Measurements from ENCODE around the gene DNM2. TPM values are rescaled to one million over a fixed set of nuclear protein-coding genes. Genes with fewer than 3 reads are reported as not detected.
A peak's percentile ranks its signal among the peaks of the same experiment; 100 is the strongest.

Gene DNM2
- total and polyA plus RNA-seq, 2 of the 13 experiments (the other 11 are each of a cell fraction or from before 2014, with no cell fraction given) = 41.7 to 59.8 TPM

DNA sequence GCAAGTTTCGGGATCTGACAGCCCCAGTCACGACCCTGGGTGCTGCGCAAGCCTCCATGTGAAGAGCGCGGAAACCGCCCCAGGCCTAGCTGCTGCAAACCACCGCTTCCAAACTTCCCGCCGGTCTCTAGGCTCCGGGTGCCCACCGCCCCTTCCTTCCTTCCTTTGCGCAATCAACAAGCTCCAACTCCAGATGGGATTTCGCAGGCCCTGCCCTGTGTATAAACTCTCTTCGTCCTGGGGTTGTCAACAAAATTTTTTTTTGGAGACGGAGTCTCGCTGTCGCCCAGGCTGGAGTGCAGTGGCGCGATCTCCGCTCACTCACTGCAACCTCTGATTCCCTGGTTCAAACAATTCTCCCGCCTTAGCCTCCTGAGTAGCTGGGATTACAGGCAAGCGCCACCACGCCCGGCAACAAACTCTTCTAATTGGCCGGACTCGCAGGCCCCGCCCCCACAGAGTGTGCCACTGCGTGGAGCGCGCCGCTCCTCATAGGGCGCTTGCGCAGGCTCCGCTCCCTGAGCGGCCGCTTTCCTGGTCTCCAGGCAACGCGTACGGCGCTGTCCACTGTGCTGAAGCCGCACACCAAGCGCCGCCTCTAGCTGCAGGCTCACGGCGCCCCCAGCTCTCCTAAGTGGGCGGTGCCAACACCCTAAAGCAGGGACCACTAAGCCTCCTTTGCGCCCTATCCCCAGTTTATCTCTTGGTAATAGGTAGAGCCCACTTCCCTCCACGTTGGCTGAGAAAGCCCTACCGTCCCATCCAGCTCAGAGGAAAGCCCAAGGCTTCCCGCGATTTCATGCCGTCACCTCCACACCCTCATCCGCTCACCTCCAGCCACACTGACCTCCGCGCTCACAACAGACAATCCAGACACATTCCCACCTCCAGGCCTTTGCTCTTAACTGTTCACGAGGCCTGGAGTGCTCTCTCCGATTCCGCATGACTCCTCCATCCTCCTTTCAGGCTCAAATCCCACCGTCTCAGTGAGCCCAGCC, 22.2 kb upstream of the DNM2 start (continued):
- TF ChIP-seq SOX6 (IDR thresholded peaks at IDR 0.05) (no peak), SOX6 (CRISPR knock-in tag; IDR thresholded peaks at IDR 0.05) (peak; percentile 48; the same call in 1 of the 2 replicates), ZNF703 (CRISPR knock-in tag; IDR thresholded peaks at IDR 0.05; ENCODE audit: borderline replicate concordance) (0 out of 2 replicates have a peak, but pooled peaks have one; percentile 34), HNRNPL (IDR thresholded peaks at IDR 0.05; ENCODE audit: low read depth, low read length) (no peak), KLF16 (CRISPR knock-in tag; IDR thresholded peaks at IDR 0.05) (peak; percentile 88 to 96; a peak in 2 of 4 replicates), ZBTB3 (CRISPR knock-in tag; IDR thresholded peaks at IDR 0.05; ENCODE audit: borderline replicate concordance, low read depth) (no peak; the same call in 1 of the 2 replicates), HNF4G (IDR thresholded peaks at IDR 0.05; ENCODE audit: borderline replicate concordance, low read depth, low read length) (no peak), HNF4G (CRISPR knock-in tag; IDR thresholded peaks at IDR 0.05; ENCODE audit: borderline replicate concordance, low read depth) (no peak), ADNP (CRISPR knock-in tag; IDR thresholded peaks at IDR 0.05) (no peak), TBX2 (CRISPR knock-in tag; IDR thresholded peaks at IDR 0.05; ENCODE audit: borderline replicate concordance) (peak; percentile 66), PLRG1 (conservative IDR thresholded peaks at IDR 0.05) (no peak), YEATS4 (CRISPR knock-in tag; IDR thresholded peaks at IDR 0.05; ENCODE audit: borderline replicate concordance) (no peak), PRMT3 (CRISPR knock-in tag; IDR thresholded peaks at IDR 0.05; ENCODE audit: borderline replicate concordance, low read depth) (peak; percentile 95; the same call in 1 of the 2 replicates), ZNF382 (CRISPR knock-in tag; IDR thresholded peaks at IDR 0.05; ENCODE audit: borderline replicate concordance) (no peak), RXRA (CRISPR knock-in tag; IDR thresholded peaks at IDR 0.05) (0 out of 2 replicates have a peak, but pooled peaks have one; percentile 48), ZNF335 (CRISPR knock-in tag; IDR thresholded peaks at IDR 0.05) (peak; percentile 93; the same call in 1 of the 2 replicates), GATA4 (IDR thresholded peaks at IDR 0.05; ENCODE audit: borderline replicate concordance, low read depth) (no peak), ZZZ3 (CRISPR knock-in tag; IDR thresholded peaks at IDR 0.05; ENCODE audit: borderline replicate concordance) (no peak), ZNF788 (CRISPR knock-in tag; IDR thresholded peaks at IDR 0.05; ENCODE audit: borderline replicate concordance) (no peak), ESRRA (CRISPR knock-in tag; IDR thresholded peaks at IDR 0.05; ENCODE audit: low read depth) (no peak)
- TF ChIP-seq, protein P1, sequence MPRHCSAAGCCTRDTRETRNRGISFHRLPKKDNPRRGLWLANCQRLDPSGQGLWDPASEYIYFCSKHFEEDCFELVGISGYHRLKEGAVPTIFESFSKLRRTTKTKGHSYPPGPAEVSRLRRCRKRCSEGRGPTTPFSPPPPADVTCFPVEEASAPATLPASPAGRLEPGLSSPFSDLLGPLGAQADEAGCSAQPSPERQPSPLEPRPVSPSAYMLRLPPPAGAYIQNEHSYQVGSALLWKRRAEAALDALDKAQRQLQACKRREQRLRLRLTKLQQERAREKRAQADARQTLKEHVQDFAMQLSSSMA (CRISPR knock-in tag; IDR thresholded peaks at IDR 0.05) = peak; percentile 39; the same call in 1 of the 2 replicates
- TF ChIP-seq, protein P2, sequence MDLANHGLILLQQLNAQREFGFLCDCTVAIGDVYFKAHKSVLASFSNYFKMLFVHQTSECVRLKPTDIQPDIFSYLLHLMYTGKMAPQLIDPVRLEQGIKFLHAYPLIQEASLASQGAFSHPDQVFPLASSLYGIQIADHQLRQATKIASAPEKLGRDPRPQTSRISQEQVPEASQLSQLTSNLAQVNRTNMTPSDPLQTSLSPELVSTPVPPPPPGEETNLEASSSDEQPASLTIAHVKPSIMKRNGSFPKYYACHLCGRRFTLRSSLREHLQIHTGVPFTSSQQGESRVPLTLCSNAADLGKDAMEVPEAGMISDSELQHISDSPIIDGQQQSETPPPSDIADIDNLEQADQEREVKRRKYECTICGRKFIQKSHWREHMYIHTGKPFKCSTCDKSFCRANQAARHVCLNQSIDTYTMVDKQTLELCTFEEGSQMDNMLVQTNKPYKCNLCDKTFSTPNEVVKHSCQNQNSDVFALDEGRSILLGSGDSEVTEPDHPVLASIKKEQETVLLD (CRISPR knock-in tag; IDR thresholded peaks at IDR 0.05; ENCODE audit: low read depth) = 0 out of 2 replicates have a peak, but pooled peaks have one; percentile 36
- TF ChIP-seq, protein P3, sequence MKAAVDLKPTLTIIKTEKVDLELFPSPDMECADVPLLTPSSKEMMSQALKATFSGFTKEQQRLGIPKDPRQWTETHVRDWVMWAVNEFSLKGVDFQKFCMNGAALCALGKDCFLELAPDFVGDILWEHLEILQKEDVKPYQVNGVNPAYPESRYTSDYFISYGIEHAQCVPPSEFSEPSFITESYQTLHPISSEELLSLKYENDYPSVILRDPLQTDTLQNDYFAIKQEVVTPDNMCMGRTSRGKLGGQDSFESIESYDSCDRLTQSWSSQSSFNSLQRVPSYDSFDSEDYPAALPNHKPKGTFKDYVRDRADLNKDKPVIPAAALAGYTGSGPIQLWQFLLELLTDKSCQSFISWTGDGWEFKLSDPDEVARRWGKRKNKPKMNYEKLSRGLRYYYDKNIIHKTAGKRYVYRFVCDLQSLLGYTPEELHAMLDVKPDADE (CRISPR knock-in tag; IDR thresholded peaks at IDR 0.05) = peak; percentile 87; the same call in 1 of the 2 replicates

All from HepG2 (cell line).